Hepatocyte (in vitro differentiated cells): ENCODE data around the gene ZCCHC13. TPM values are rescaled to one million over a fixed set of nuclear protein-coding genes. Genes with fewer than 3 reads are reported as not detected.
"Not testable (repeated sequence)": the region's sequence is repeated elsewhere in the genome, so short reads cannot be mapped to it uniquely, and the experiment has no call there.

Experiments
- DNase-seq: peaks from one replicate; pipeline ENCODE4 v3.0.0-alpha.2; 2016; ENCODE audit warnings: low spot score
- H2AFZ ChIP-seq: fragments of 200-600 bp; sonication (generic); 2 replicates; pipeline ENCODE4 v1.6.0; 2016; ENCODE audit warnings: antibody characterized with exemption, mild to moderate bottlenecking
- H3K27ac ChIP-seq: fragments of 200-600 bp; sonication (generic); 2 replicates; pipeline ENCODE4 v1.5.1; 2016; ENCODE audit warnings: mild to moderate bottlenecking
- H3K27me3 ChIP-seq: fragments of 200-600 bp; sonication (generic); 2 replicates; pipeline ENCODE4 v1.6.1; 2016
- H3K36me3 ChIP-seq: fragments of 200-600 bp; sonication (generic); replicated peaks from 2 replicates; pipeline ENCODE4 v1.5.1; 2016; ENCODE audit warnings: low read depth; ENCODE audit not compliant: insufficient read depth
- H3K4me1 ChIP-seq: fragments of 200-600 bp; sonication (generic); 2 replicates; pipeline ENCODE4 v1.5.1; 2016; ENCODE audit warnings: mild to moderate bottlenecking, moderate library complexity; ENCODE audit not compliant: insufficient read depth
- H3K4me2 ChIP-seq: fragments of 200-600 bp; sonication (generic); 2 replicates; pipeline ENCODE4 v1.6.0; 2016
- H3K4me3 ChIP-seq: fragments of 200-600 bp; sonication (generic); 2 replicates; pipeline ENCODE4 v1.5.1; 2016; ENCODE audit warnings: mild to moderate bottlenecking
- H3K79me2 ChIP-seq: fragments of 200-600 bp; sonication (generic); 2 replicates; pipeline ENCODE4 v1.6.0; 2017; ENCODE audit warnings: mild to moderate bottlenecking
- H3K9me2 ChIP-seq: fragments of 200-600 bp; sonication (generic); replicated peaks from 2 replicates; pipeline ENCODE4 v1.6.0; 2017; ENCODE audit warnings: mild to moderate bottlenecking; ENCODE audit not compliant: insufficient read depth
- H3K9me3 ChIP-seq: fragments of 200-600 bp; sonication (generic); 2 replicates; pipeline ENCODE4 v1.5.1; 2016; ENCODE audit warnings: low read depth, mild to moderate bottlenecking
- H4K20me1 ChIP-seq: fragments of 200-600 bp; sonication (generic); 2 replicates; pipeline ENCODE4 v1.6.0; 2016; ENCODE audit warnings: mild to moderate bottlenecking; ENCODE audit not compliant: insufficient read depth, poor library complexity, severe bottlenecking
- CTCF ChIP-seq: fragments of 200-600 bp; sonication (generic); IDR thresholded peaks from 2 replicates; pipeline ENCODE4 v1.5.1; 2016; ENCODE audit warnings: antibody characterized with exemption, mild to moderate bottlenecking; ENCODE audit not compliant: poor library complexity
- EZH2 ChIP-seq: fragments of 200-600 bp; sonication (generic); IDR thresholded peaks from 2 replicates; pipeline ENCODE4 v1.6.1; 2016; ENCODE audit warnings: antibody characterized with exemption, mild to moderate bottlenecking, borderline replicate concordance
- EZH2phosphoT487 ChIP-seq: fragments of 200-600 bp; sonication (generic); IDR thresholded peaks from one replicate; pipeline ENCODE4 v1.6.1; 2018; ENCODE audit warnings: antibody characterized with exemption, mild to moderate bottlenecking, low read depth, moderate library complexity; ENCODE audit not compliant: unreplicated experiment, severe bottlenecking
- WGBS: methylation state at CpG from one replicate; pipeline ENCODE4 v1.1.6; 2016; ENCODE audit warnings: low lambda C conversion rate; ENCODE audit errors: missing lambda C conversion rate; 5-methylcytosine and 5-hydroxymethylcytosine counted together
- polyA plus RNA-seq: library from polyadenylated mRNA; unstranded; fragments of >200 nt; fragmentation: Nextera tagmentation; extraction: Ambion mirVana; gene quantifications from 2 replicates; pipeline ENCODE4 v1.2.1, GENCODE V29; 2016
- total RNA-seq: library from RNA; depleted of rRNA; stranded (reverse); fragments of >200 nt; gene quantifications from 2 replicates; pipeline ENCODE4 v1.2.3, GENCODE V29; 2014

ZCCHC13 gene
- total RNA-seq: not detected in 2 replicates
- polyA plus RNA-seq: not detected in 2 replicates

- Histone ChIP-seq H3K9me2 (no peaks in the 10 kb centered on the region), H3K4me3 (no peak within 1 kb of the TSS), H3K27me3 (no peaks in the 10 kb centered on the region), H2AFZ (no peak within 1 kb of the TSS), H3K4me1 (no peaks in the 10 kb centered on the region), H3K4me2 (no peak within 1 kb of the TSS), H3K79me2 (no peaks in the 10 kb centered on the region), H3K9me3 (no peaks in the 10 kb centered on the region), H3K36me3 (no peaks in the 10 kb centered on the region), H3K27ac (no peak within 1 kb of the TSS), H4K20me1 (no peaks in the 10 kb centered on the region)
- WGBS: 95% methylated on average over 20 of the region's 20 CpGs
- no peak for DNase-seq
- TF ChIP-seq CTCF: no peak
- no peak for TF ChIP-seq EZH2phosphoT487
- TF ChIP-seq EZH2: no peak
Measured at GRCh38 chrX:74304016-74304415, at the start of gene ZCCHC13. Gene ZCCHC13, plus strand, starts transcription at chrX:74304180. Its CDS starts 87 bp downstream, at chrX:74304267.

GRCh38 chrX:74258111-74258510 lies 45.9 kb upstream of the ZCCHC13 start:
- not testable (repeated sequence) for H3K4me1 ChIP-seq, H3K27me3 ChIP-seq, H3K9me2 ChIP-seq, H3K79me2 ChIP-seq, H2AFZ ChIP-seq, H3K9me3 ChIP-seq, H3K36me3 ChIP-seq, H4K20me1 ChIP-seq, H3K4me2 ChIP-seq, DNase-seq, H3K4me3 ChIP-seq, H3K27ac ChIP-seq
- 57% methylated on average over 1 of the region's 1 CpG for WGBS

GRCh38 chrX:74259885-74260491 lies 44.0 kb upstream of the ZCCHC13 start:
- no peaks in the 10 kb centered on the region for H3K27me3 ChIP-seq
- no peak overlapping the region for H3K4me3 ChIP-seq
- H2AFZ ChIP-seq: no peak overlapping the region
- no peak for DNase-seq
- no peaks in the 10 kb centered on the region for H3K36me3 ChIP-seq
- no peak overlapping the region for H3K4me2 ChIP-seq
- H3K9me3 ChIP-seq: no peaks in the 10 kb centered on the region
- H3K4me1 ChIP-seq: no peaks in the 10 kb centered on the region
- 46% methylated on average over 4 of the region's 4 CpGs for WGBS
- no peaks in the 10 kb centered on the region for H3K9me2 ChIP-seq
- TF ChIP-seq EZH2phosphoT487 (no peak), EZH2 (no peak), CTCF (no peak)
- no peaks in the 10 kb centered on the region for H4K20me1 ChIP-seq
- H3K79me2 ChIP-seq: peaks cover 8% of the 10 kb centered on the region
- no peak overlapping the region for H3K27ac ChIP-seq

- Histone ChIP-seq H3K36me3 (no peaks in the 10 kb centered on the region), H2AFZ (no peak overlapping the region), H3K4me1 (no peaks in the 10 kb centered on the region), H3K27me3 (no peaks in the 10 kb centered on the region), H4K20me1 (no peaks in the 10 kb centered on the region), H3K9me2 (no peaks in the 10 kb centered on the region), H3K27ac (no peak overlapping the region), H3K9me3 (no peaks in the 10 kb centered on the region), H3K4me2 (no peak overlapping the region), H3K4me3 (no peak overlapping the region), H3K79me2 (peaks cover 11% of the 10 kb centered on the region)
- WGBS: 81% methylated on average over 1 of the region's 1 CpG
- TF ChIP-seq CTCF (no peak), EZH2phosphoT487 (no peak), EZH2 (no peak)
- no peak for DNase-seq
Measured at GRCh38 chrX:74262452-74263209, 41.3 kb upstream of the ZCCHC13 start.
